Mucosa of descending colon (tissue), 3 donors: ENCODE data around the gene HYDIN. TPM values are rescaled to one million over a fixed set of nuclear protein-coding genes. Genes with fewer than 3 reads are reported as not detected.

Experiments used
- ATAC-seq: fragments of 200-7000 bp; cut with Tn5 transposase; one replicate; pipeline ENCODE4 v1.9.1; 2020; ENCODE audit warnings: mild to moderate bottlenecking, moderate library complexity
- DNase-seq, 3 donors: peaks; one replicate each; pipeline ENCODE4 v3.0.0-alpha.2; 2020
- H3K36me3 ChIP-seq: fragments of 200-600 bp; one replicate; pipeline ENCODE4 v1.8.0; 2021; ENCODE audit warnings: low read depth, mild to moderate bottlenecking
- H3K4me1 ChIP-seq: fragments of 200-600 bp; one replicate; pipeline ENCODE4 v1.8.0; 2021; ENCODE audit warnings: low read depth, mild to moderate bottlenecking
- H3K4me3 ChIP-seq: fragments of 200-600 bp; one replicate; pipeline ENCODE4 v1.8.0; 2021; ENCODE audit warnings: mild to moderate bottlenecking
- H3K9me3 ChIP-seq: fragments of 200-600 bp; one replicate; pipeline ENCODE4 v1.8.0; 2021; ENCODE audit warnings: mild to moderate bottlenecking
- CTCF ChIP-seq: fragments of 200-600 bp; IDR thresholded peaks from one replicate; pipeline ENCODE4 v1.8.0; 2022; ENCODE audit warnings: antibody characterized with exemption, mild to moderate bottlenecking
- intact Hi-C, 2 donors: fragments of 100-400 bp; cut with DNase I in 1 of 2; cut with micrococcal nuclease in 1 of 2; formaldehyde crosslinking; loops; one replicate each; pipeline versions ENCODE4 v1.11.0 to v1.11.1; 2022; cut with DNase I, micrococcal nuclease
- total RNA-seq, 3 donors: library from RNA; stranded (reverse); fragmentation: NEBNext Ultra II Directional in 2 of 3; extraction: Animal tissue kit (Norgen Biotek cat#: 25700) in 2 of 3; gene quantifications; one replicate each; pipeline versions ENCODE4 v1.2.1 to v1.2.4, GENCODE V29; 2021 to 2023
- donor health status: DM: no; HTN: no; CAD: no; lungs with moderate emphysema.
- donor health status: DM: no; HTN: no; CAD: no.
- donor health status: DM: no; HTN: yes; CAD: no.

HYDIN gene
- total RNA-seq, 3 donors from 2014 or later, result 0.80 to 2.3 (median 1.5) TPM

GRCh38 chr16:70766176-70766575 is 464.3 kb downstream of the HYDIN start:
- Histone ChIP-seq H3K4me3 (no peak overlapping the region), H3K9me3 (no peaks in the 10 kb centered on the region), H3K36me3 (no peaks in the 10 kb centered on the region), H3K4me1 (no peaks in the 10 kb centered on the region)
- ATAC-seq (no peak), DNase-seq (peak in 1 of 3 donors; percentile 34)
- TF ChIP-seq CTCF, result no peak
- intact Hi-C loops, result no loop called here

DNA sequence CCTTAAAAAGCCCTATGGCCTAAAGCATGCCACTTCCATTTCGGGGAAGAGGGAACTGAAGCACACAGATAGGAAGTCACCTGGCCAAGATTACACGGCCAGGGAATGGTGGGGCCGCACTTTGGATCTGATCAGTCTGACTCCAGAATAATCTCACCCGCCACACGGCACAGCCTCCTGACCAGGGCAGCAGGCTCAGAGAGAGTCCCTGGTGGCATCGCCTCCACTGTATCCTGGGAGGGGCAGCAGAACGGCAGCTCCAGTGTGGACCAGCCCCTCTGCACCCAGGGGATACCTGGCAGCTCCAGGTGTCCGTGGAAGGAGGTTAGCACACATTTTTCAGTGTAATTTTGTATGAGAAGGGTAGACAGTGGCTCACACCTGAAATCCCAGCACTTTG is 465.0 kb downstream of the HYDIN start:
- intact Hi-C loops, result no loop called here

GRCh38 chr16:70764632-70765031 is 465.9 kb downstream of the HYDIN start:
- TF ChIP-seq CTCF, result no peak
- intact Hi-C loops, result no loop called here
- H3K9me3 ChIP-seq, result no peaks in the 10 kb centered on the region
- no peak overlapping the region for H3K4me3 ChIP-seq
- no peak for ATAC-seq
- no peaks in the 10 kb centered on the region for H3K36me3 ChIP-seq
- H3K4me1 ChIP-seq, result no peaks in the 10 kb centered on the region
- peak in 1 of 3 donors; percentile 7 for DNase-seq

More for the DNA sequence above, 465.0 kb downstream of the HYDIN start:
- DNase-seq, result peak in 1 of 3 donors; percentile 33
- TF ChIP-seq CTCF, result no peak
- H3K4me3 ChIP-seq, result no peak overlapping the region
- H3K36me3 ChIP-seq, result no peaks in the 10 kb centered on the region
- H3K9me3 ChIP-seq, result no peaks in the 10 kb centered on the region
- H3K4me1 ChIP-seq, result no peaks in the 10 kb centered on the region
- no peak for ATAC-seq

DNA sequence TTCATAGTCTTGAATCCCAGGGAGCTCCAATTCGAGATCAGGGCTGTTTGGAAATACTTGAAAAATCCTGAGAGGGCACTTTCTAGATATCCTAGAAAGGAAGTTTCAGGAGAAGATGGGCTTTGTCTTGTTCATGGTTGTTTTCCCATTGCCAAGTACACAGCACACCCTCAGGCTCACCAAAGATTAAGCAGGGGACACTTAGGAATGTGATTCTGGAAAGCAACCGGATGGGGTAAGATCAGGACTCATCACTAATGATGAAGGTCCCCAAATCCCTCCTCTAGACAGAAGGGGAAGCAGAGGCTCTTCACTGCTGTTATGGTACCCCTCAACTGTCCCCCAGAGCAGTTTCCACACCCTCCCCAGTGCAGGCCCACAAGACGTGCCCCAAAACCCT is 470.3 kb downstream of the HYDIN start:
- H3K4me3 ChIP-seq, result no peak overlapping the region
- no peak for ATAC-seq
- intact Hi-C loops, result no loop called here
- DNase-seq, result no peak
- no peak for TF ChIP-seq CTCF
- H3K9me3 ChIP-seq, result no peaks in the 10 kb centered on the region
- H3K36me3 ChIP-seq, result no peaks in the 10 kb centered on the region
- H3K4me1 ChIP-seq, result no peaks in the 10 kb centered on the region

DNA sequence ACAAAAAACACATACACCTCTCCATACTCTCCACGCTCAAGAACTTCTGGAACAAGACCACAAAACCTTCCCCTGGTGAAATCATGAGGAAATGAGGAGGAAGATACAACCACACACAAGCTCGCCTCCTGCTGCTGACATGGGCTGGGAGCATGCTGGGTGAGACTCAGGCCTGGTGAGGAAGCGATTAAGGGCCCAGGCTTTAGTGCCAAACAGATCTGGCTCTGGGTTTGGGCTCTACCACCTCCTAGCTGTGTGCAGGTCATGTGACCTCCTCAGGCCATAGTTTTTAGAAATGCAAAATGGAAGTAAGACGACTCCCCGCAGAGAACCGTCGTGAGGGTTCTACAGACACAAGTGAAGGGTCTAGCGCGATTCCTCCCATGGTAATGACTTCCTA is 470.9 kb downstream of the HYDIN start:
- H3K4me1 ChIP-seq, result no peaks in the 10 kb centered on the region
- no peak overlapping the region for H3K4me3 ChIP-seq
- TF ChIP-seq CTCF, result no peak
- H3K9me3 ChIP-seq, result no peaks in the 10 kb centered on the region
- DNase-seq (no peak), ATAC-seq (no peak)
- intact Hi-C loops, result no loop called here
- no peaks in the 10 kb centered on the region for H3K36me3 ChIP-seq

DNA sequence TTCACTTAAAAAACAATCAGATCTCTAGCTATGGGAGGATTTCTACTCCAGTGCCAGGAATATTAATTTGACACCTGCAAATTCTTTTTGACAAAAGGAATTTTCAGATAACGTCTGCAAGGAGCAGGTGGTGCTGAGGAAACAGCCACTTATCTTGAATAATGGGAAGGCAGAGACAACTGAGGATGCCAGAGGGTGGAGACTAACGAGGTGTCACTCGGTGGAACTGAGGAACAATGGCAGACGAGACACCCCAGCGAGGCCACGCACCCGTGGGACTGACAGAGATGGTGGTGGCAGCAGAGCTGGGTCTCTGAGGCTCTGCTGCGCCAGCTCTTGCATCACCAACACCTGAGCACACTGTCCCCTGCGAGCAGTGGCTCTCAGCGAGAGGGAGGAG is 471.7 kb downstream of the HYDIN start:
- intact Hi-C loops, result no loop called here
- Histone ChIP-seq H3K4me1 (no peaks in the 10 kb centered on the region), H3K9me3 (no peaks in the 10 kb centered on the region), H3K36me3 (no peaks in the 10 kb centered on the region), H3K4me3 (no peak overlapping the region)
- TF ChIP-seq CTCF, result no peak
- DNase-seq (peak in 2 of 3 donors; percentile 12 to 32), ATAC-seq (no peak)
